ENCODE measurements around the gene GRIA2.
"Not testable (repeated sequence)": the region's sequence is repeated elsewhere in the genome, so short reads cannot be mapped to it uniquely, and the experiment has no call there.

The GRIA2 gene

DNA sequence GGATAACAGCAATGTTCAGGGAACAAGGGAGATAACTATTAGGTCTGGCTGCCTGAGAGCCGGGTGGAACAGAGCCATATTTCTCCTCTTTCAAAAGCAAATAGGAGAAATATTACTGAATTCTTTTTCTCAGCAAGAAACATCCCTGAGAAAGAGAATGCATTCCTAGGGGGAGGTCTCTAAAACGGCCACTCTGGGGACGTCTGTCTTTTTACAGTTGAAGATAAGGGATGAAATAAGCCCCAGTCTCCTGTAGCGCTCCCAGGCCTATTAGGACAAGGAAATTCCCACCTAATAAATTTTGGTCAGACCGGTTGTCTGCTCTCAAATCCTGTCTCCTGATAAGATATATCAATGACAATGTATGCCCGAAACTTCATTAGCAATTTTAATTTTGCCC is 37.6 kb downstream of the GRIA2 start:
- not testable (repeated sequence) for DNase-seq (ENCODE audit: low read depth, low spot score)

DNA sequence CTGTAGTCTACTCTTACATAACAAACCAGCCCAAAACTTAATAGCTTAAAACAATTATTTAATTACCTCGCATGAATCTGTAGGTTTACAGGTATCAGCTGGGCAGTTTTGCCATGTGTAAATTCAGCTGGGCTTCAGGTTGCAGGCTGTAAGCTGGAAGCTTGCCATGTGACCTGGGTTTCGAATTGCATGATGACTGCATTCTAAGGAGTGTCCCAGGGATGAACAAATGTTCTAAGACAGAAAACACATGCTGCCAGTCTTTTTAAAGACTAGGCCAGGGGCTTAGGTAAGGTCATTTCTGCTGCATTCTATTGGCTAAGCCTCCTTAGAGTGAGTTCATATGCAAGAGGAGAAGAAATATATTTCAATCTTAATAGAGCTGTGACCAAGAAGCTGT is 44.8 kb downstream of the GRIA2 start:
- DNase-seq (ENCODE audit: low read depth, low spot score) = no peak

DNA sequence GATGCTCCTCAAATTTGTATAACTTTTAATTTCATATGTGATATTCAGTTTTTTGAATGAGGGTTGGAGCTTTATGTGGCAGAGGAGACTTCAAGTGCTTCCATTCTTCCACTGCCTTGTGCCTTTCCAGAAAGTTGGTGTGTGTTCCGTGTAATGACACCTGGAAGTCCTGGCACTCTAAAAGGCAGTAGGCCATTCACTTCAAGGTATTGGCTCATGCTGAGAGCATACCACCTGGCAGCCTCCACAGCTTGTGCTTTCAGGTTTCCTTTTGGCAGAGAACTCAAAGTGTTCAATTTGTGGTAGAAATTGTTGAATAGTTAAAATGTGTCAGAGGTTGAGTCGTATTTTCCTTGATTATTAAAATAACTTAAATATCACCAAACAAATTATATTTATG is 49.6 kb downstream of the GRIA2 start:
- no peak for DNase-seq (ENCODE audit: low read depth, low spot score)

DNA sequence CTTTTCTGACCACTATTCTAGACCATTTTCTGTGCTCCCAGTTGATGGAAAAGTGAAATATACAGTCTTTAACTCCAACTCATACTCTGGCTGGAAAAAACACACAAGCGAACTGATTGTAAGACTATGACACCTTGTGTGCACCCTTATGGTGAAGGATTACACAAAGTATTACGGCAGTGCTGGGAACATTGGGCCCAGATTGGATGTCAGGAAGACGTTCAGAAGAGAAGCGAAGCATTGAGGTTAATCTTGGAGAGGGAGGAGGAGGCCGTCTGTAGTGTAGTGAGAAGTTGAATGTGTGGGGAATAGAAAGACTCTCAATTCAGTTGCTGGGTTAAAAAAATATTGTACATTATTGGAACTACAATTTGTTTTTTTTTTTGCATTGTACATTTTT is 50.0 kb downstream of the GRIA2 start:
- DNase-seq (ENCODE audit: low read depth, low spot score) = no peak

DNA sequence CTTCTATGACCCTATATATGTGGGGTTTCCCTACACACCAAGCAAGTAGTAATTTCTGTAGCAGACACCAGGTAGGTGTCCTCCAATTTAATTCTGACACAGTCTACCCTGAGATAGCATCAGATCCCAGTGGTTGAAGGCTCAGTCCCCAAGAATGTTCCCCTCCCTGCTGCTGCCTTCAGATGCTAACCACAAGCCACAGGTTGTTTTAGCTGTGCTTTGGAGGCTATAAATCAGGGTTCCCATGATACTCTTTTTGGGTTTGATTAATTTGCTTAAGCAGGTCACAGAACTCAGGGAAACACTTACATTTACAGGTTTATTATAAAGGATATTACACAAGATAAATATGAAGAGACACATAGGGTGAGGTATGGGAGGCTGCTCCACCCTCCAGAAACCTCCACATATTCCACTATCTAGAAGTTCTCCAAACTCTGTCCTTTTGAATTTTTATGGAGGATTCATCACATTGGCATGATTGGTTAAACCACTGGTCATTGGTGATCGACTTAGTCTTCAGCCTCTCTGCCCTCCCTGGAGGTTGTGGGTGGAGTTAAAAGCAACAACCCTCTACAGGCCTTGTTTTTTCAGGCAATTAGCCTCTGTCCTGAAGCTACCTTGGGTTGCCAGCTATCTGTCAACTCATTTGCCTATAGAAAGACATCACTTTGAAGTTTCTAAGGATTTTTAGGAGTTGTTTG is 50.8 kb downstream of the GRIA2 start:
- no peak for DNase-seq (ENCODE audit: low read depth, low spot score)

DNA sequence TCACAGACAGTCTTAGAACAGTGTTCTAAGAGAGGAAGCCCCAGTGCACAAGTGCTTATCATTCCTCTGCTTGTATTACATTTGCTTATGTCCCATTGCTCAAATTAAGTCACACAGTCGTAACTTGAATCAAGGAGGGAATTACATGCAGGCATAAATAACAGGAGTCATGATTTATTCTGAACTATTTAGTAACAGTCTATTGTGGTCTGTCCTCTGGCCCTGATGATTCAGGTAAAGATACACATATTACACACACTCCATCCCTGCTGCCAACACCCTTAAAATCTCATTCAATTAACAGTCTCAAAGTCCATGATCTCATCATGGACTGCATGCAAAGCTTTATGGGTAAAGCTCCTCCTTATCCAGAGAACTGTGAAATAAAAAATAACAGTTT is 60.1 kb downstream of the GRIA2 start:
- DNase-seq (ENCODE audit: low read depth, low spot score) = no peak

DNA sequence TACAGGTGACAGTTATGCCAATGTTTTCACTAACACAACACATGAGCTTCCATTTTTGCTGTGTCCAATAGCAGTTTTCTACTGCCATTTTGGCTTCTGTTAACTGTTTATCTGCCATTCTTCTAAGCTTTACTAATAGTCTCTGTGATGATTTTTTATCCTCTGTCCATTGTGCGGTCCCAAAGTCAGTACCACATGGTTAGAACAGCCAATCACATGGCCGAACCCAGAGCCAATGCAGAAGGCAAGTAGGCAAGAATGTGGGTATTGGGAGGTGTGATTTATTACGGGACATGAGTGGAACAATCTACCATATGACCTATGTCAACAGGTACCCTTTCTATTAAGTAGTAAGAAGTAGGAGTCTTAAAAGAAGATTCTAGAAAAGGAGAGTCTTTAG is 61.5 kb downstream of the GRIA2 start:
- no peak for DNase-seq (ENCODE audit: low read depth, low spot score)

DNA sequence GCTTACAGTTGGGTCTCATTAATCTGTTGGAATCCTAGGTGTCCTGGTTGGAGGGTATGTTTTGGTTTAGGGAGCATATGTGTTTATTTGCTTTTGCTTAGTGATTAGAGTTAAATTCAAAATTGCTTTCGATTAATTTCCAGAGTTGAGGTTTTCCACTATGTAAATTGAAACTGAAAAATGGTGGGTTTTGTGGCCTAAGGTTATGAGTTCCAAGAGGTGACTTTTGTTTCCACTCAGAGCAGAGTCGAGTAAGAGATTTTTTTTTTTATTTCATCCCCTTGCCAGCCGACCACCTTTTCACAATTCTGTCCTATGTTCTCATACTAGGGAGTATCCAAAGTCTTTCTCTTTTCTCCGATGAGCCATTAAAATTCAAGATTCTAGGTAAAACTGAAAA is 66.9 kb downstream of the GRIA2 start:
- DNase-seq (ENCODE audit: low read depth, low spot score) = no peak

DNA sequence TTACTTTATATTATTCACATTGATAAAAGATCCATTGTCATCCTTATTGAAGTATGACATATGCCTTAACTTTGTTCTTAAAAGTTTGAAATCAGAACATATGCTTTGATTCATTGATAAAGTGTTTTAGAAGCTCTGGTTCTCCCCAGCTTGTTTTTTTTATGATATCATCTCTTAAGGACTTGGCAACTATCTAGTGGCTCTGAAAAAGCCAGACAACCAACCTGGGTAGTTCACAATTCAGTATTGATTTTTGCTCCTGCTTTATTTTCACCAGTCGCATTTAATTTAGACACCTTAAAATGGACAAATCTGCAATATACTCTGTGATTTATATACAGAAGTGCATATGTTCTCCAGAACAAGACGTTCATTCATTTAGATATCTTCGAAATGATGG is 70.1 kb downstream of the GRIA2 start:
- no peak for DNase-seq (ENCODE audit: low read depth, low spot score)

DNA sequence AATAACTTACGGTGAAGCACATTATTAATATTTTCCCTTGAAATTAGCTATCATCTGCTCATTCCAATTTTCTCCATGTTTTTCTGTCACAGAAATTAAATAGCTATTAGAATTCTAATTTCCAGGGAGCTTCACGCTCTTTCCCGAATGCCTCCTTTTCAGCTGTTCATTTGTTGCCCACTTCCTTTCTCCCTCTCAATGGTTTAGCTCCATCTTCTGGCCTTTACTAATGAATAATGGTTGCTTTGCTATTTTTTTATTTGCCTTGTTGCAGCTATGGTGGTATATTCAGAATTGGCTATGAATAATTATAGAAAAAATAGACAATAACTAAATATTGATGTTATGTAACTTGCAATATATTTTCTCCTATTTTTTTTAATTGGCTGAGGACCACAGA is 70.5 kb downstream of the GRIA2 start:
- no peak for DNase-seq (ENCODE audit: low read depth, low spot score)

DNA sequence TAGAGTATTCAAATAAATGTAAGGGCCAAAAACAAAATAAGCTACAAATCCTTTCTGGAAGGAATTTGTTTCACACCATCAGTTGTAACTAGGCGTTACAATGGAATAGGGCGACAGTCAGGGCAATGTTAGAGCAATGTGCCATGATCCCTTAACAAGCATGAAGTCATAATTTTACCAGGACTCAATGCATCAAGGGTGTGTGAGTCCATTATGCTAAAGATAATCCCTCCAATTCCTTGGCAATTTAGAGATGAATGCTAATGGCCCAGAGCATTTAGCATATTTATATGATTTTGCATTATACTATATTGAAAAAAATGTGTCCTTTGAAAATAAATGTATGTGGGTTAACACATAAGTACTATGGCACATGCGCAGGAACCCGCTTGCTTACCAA is 73.1 kb downstream of the GRIA2 start:
- DNase-seq (ENCODE audit: low read depth, low spot score) = no peak

DNA sequence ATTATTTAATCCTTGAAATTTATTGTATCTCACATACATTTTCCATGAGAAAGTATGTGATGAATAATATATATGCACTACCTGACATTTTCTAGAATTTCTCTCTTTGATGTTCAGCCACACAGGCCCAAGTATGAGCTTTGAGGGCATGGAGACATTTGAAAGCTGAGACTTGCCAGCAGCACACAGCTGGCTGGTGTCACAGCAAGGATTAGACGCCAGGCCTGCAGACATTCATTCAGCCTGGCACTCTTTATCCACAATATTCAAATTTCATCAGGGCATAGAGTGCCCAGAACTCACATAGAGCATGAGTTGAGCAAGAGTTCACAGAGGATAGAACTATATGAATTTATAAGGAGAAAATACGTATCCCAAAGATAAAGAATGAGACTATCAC is 74.0 kb downstream of the GRIA2 start:
- DNase-seq (ENCODE audit: low read depth, low spot score) = no peak

DNA sequence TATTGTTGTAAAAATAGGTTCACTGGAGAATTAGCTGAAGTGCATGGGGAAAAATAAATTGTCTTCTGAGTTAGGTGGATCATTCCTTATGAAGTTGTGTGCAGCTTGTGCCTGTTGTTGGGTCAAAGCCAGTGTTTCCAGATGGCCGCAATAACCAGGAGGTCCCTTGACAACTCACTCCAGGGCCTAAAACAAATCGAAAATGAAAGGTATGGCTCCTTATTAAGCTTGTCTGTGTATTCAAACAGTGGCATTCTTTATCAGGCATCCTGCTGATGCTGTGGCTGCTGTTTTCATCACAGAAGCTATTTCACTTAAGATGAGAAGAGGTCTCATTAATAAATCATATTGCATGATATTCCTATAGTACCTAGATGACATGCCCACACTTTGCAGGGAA is 80.2 kb downstream of the GRIA2 start:
- no peak for DNase-seq (ENCODE audit: low read depth, low spot score)

DNA sequence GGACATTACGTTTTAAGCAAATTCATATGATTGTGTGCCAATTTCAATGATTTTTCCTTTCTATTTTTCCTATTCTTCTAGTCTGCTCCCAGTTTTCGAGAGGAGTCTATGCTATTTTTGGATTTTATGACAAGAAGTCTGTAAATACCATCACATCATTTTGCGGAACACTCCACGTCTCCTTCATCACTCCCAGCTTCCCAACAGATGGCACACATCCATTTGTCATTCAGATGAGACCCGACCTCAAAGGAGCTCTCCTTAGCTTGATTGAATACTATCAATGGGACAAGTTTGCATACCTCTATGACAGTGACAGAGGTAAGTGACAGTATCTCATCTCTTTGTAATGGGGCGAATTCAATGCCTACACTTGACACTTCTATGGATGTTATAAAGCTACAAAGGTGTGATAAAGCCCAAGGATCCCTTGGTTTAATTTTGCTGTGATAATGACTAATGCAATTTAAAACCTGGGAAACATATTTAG is 83.0 kb downstream of the GRIA2 start:
- no peak for DNase-seq (ENCODE audit: low read depth, low spot score)

DNA sequence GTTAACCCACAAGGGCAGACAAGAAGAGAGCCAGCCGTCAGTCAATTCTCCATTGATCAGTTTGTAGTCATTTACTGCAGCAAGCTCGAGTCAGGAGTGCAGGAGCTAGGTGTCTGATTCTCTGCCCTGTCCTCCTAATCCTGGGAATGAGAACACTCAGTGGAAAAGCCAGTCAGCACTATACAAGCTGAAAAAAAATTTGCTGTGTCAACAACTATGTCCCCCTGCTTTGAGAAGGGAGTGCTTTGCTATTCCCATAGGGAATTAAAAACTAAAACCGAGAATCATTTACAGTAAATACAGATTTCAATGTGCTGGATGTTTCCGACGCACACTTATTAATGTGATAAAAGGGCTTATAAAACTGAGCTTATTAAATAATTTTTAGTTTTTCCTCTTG is 84.2 kb downstream of the GRIA2 start:
- DNase-seq (ENCODE audit: low read depth, low spot score) = no peak

DNA sequence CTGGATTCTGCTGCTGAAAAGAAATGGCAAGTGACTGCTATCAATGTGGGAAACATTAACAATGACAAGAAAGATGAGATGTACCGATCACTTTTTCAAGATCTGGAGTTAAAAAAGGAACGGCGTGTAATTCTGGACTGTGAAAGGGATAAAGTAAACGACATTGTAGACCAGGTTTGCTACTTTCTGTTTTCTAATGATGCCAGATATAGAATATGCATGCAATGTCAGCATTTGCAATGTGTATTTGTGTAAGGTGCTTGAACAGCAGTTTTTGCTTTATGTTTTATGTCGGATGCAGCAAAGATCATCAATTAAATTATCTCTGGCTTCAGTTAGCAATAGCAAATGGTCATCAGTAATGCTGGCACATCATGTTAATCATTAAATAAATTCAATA is 92.2 kb downstream of the GRIA2 start:
- DNase-seq (ENCODE audit: low read depth, low spot score) = no peak

DNA sequence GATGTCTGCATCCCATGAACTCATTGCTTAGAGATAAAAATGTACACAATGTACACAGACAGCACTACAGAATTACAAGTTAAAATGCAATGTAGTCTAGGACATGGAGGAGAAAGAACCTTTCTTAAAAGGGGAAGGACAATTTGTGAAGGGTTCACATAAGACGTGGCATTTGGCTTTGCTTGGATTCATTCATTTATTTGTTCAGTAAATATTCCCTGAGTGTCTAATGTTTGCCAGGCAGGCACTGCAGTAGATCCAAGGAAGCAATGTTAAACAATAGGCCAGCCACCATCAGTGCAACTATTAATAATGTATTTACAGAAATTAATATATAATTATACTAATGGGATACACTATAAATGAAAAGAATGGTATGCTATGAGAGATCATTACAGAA is 94.4 kb downstream of the GRIA2 start:
- no peak for DNase-seq (ENCODE audit: low read depth, low spot score)

DNA sequence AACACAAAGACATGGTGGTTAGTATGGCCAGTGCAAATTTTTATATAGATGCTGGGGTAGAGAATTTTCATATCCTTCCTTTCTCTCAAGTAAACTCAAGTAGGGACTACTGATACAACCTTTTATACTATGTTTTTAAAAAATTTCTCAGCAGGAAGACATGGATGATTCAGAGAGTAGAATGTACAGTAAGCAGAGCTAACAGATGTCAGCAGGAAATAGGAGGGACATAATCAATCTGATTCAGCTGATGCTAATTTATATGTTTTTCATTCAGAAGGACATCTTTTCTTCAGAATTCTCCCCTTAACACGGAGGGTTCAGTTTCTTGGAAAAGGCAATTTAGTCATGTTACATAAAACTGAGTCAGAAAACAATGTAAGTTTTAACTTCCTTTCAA is 95.4 kb downstream of the GRIA2 start:
- no peak for DNase-seq (ENCODE audit: low read depth, low spot score)

DNA sequence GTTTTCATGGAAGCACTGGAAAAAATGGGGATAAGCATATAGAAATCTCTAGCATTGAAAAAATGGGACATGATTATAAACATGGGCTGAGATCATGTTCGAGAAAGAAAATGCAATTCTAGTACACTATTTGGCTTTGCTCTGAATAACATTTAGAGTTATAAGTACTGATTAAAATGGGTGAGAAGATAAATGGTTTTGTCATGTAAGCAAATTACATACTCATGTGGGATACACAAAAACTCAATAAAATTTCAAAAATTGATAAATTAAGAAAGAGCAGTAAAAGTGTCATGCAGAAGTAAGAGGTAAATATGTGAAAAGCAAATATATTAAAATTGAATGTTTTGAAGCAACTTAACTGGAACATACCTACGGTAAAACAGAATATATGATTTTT is 99.6 kb downstream of the GRIA2 start:
- DNase-seq (ENCODE audit: low read depth, low spot score) = no peak

DNA sequence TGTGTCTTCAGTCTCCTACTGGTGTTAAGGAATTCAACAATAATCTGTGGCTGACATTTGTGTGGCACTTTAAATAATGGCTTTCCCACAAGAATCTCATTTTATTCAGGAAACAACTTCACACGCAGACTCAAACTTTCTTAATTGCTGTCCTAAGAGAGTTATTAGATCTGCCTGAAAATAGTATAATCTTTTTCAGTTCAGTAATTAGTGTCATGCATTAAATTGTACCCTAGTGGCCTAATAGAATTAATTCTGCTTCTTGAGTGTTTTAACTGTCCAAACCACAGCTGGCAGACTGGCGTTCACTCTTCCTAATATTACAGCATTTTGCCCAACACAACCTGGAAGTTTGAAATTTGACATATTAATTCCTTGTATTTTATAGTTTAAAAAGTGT is 107.1 kb downstream of the GRIA2 start:
- no peak for DNase-seq (ENCODE audit: low read depth, low spot score)

DNA sequence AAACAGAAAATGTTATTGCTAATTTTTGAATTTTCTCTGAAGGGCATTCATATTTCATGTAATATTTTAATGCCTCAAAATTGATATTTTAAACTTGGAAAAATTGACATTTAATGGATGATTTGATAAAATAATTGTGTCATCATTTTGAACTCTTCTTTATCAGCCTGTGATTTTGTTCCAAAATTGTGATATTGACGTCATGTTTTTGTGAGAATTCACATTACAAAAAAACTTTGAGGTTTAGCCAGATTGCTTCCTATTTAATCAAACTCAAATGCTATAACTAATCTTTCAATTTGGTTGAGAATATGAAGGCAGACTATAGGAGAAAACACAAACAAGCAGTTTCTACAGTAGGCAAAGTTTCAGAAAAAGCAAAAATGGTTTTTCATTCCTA is 137.4 kb downstream of the GRIA2 start:
- no peak for DNase-seq (ENCODE audit: low read depth, low spot score)

DNA sequence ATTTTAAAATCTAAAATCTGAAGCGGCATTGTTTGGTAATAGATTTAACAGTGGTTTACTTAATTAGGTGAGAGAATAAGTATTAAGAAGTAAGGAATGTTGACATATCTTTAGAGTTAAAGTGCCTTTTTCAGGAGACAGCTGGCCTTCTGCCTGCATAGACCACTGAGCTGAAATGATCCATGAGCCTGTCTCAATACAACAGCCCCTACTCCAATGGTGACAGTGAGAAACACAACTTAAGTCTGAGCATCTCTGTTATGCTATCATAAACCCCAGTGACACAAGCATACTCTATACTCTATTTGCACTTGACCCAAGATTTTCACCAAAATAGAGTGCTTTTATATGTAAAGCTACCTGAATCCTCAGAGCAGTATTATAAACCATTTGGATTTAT is 137.9 kb downstream of the GRIA2 start:
- DNase-seq (ENCODE audit: low read depth, low spot score) = no peak

DNA sequence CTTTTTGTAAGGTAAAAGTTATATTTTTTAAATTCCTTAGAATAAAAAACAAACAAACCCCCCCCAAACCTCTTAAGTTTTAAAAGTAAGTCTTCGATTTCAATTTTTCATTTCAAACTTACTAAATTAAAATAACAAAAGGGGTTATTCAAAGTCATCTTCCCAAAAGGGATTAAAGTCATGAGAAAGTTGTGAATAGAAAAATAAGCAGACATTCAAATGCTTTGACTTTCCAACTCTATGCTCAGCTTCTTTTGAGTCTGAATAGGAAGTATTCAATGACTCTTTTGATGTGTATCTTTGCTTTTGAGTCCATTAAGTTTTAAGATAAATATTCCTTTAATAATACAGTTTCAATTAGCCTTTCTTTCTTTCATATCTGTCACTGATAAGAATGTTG is 138.3 kb downstream of the GRIA2 start:
- no peak for DNase-seq (ENCODE audit: low read depth, low spot score)

DNA sequence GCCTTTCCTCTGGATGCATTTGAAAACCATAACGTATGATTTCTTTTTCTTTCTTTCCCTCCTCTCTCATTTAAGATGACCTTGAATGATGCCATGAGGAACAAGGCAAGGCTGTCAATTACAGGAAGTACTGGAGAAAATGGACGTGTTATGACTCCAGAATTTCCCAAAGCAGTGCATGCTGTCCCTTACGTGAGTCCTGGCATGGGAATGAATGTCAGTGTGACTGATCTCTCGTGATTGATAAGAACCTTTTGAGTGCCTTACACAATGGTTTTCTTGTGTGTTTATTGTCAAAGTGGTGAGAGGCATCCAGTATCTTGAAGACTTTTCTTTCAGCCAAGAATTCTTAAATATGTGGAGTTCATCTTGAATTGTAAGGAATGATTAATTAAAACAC is 142.8 kb downstream of the GRIA2 start:
- no peak for DNase-seq (ENCODE audit: low read depth, low spot score)
